ENCODE measurements around the gene ANKS1A. TPM values are rescaled to one million over a fixed set of nuclear protein-coding genes. Genes with fewer than 3 reads are reported as not detected.

The ANKS1A gene
- total RNA-seq, 1 experiment from 2014 or later = 14.4 TPM

DNA sequence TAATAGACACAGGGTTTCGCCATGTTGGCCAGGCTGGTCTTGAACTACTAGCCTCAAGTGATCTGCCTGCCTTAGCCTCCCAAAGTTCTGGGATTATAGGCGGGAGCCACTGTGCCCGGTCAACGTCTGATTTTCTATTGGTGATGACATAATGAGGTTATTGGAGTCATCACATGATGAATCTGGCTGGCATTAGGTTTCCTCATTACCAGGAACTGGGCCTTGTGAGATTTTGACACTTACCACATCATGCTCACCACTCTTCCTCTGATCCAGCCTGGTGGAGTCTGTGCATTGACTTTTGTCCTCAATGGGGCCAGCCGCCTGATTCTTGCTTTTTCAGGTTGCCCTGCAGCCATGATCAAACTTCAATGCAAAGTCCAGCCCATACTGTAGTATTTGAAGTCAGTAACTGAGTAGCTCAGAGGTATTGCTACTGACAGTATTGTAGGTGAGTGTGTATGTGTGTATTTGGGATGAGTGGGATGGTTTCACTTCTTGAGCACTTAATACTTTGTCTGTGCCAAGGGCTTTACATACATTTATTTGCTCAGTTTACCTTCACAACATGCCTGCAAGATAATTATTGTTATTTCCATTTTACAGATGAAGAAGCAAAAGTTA, 16.0 kb downstream of the ANKS1A start:
- intact Hi-C loops (cut with micrococcal nuclease; ENCODE audit: unreplicated experiment) = no loop called here
- Histone ChIP-seq H3K27me3 (ENCODE audit: control insufficient read depth, insufficient read depth, low read length) (no peaks in the 10 kb centered on the region), H3K9me3 (ENCODE audit: control insufficient read depth, insufficient read depth, low read depth, low read length) (no peaks in the 10 kb centered on the region), H3K27ac (ENCODE audit: low read length) (no peak overlapping the region), H3K4me1 (ENCODE audit: control insufficient read depth, insufficient read depth, low read length) (peaks cover 6% of the 10 kb centered on the region; the same call in 1 of the 2 replicates), H3K4me3 (ENCODE audit: low read depth in 2 of 2, low read length in 2 of 2) (no peak overlapping the region), H3K36me3 (ENCODE audit: control insufficient read depth, insufficient read depth, low read length) (no peaks in the 10 kb centered on the region)
- ATAC-seq = no peak
- in situ Hi-C loops (cut with HindIII; ENCODE audit: low pct_unique_long_range_greater_than_20kb, low sequenced_read_pairs) = no loop called here
- ChIA-PET CTCF (no interaction called here), POLR2A (no interaction called here)
- DNase-seq (ENCODE audit: low read depth, low spot score) = no peak
- BruUV-seq (replicated peaks) = no TSS peak
- TF ChIP-seq, protein P1, sequence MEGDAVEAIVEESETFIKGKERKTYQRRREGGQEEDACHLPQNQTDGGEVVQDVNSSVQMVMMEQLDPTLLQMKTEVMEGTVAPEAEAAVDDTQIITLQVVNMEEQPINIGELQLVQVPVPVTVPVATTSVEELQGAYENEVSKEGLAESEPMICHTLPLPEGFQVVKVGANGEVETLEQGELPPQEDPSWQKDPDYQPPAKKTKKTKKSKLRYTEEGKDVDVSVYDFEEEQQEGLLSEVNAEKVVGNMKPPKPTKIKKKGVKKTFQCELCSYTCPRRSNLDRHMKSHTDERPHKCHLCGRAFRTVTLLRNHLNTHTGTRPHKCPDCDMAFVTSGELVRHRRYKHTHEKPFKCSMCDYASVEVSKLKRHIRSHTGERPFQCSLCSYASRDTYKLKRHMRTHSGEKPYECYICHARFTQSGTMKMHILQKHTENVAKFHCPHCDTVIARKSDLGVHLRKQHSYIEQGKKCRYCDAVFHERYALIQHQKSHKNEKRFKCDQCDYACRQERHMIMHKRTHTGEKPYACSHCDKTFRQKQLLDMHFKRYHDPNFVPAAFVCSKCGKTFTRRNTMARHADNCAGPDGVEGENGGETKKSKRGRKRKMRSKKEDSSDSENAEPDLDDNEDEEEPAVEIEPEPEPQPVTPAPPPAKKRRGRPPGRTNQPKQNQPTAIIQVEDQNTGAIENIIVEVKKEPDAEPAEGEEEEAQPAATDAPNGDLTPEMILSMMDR (IDR thresholded peaks at IDR 0.05) = no peak
- TF ChIP-seq, protein P2, sequence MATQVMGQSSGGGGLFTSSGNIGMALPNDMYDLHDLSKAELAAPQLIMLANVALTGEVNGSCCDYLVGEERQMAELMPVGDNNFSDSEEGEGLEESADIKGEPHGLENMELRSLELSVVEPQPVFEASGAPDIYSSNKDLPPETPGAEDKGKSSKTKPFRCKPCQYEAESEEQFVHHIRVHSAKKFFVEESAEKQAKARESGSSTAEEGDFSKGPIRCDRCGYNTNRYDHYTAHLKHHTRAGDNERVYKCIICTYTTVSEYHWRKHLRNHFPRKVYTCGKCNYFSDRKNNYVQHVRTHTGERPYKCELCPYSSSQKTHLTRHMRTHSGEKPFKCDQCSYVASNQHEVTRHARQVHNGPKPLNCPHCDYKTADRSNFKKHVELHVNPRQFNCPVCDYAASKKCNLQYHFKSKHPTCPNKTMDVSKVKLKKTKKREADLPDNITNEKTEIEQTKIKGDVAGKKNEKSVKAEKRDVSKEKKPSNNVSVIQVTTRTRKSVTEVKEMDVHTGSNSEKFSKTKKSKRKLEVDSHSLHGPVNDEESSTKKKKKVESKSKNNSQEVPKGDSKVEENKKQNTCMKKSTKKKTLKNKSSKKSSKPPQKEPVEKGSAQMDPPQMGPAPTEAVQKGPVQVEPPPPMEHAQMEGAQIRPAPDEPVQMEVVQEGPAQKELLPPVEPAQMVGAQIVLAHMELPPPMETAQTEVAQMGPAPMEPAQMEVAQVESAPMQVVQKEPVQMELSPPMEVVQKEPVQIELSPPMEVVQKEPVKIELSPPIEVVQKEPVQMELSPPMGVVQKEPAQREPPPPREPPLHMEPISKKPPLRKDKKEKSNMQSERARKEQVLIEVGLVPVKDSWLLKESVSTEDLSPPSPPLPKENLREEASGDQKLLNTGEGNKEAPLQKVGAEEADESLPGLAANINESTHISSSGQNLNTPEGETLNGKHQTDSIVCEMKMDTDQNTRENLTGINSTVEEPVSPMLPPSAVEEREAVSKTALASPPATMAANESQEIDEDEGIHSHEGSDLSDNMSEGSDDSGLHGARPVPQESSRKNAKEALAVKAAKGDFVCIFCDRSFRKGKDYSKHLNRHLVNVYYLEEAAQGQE (IDR thresholded peaks at IDR 0.05; ENCODE audit: insufficient read depth in 1 of 2, low read depth in 2 of 2, low read length in 1 of 2) = no peak
- no peak for TF ChIP-seq POLR2AphosphoS5 (IDR thresholded peaks at IDR 0.05; ENCODE audit: low read depth, low read length)
- no peak for TF ChIP-seq SIN3A (IDR thresholded peaks at IDR 0.05; ENCODE audit: borderline replicate concordance, insufficient read depth, low read depth, low read length)
- no peak for TF ChIP-seq TCF7L2 (IDR thresholded peaks at IDR 0.05; ENCODE audit: low read depth, low read length)

DNA sequence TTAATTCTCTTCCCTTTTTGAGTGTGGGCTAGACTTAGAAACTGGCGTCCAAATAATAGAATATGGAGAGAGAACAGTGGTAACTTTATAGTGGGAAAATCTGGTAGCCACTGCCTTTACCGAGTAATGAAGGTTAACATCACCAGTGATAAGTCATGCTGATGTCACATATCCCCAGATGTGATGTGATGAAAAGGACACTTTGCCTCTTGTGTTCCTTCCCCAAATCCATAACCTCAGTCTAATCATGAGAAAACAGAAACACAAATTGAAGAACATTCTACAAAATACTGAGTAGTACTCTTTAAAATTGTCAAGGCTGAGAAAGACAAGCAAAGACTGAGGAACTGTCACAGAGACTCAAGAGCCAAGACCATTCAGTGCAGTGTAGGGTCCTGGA, 17.8 kb downstream of the ANKS1A start:
- H3K4me1 ChIP-seq (ENCODE audit: control insufficient read depth, insufficient read depth, low read length) = 0 out of 2 replicates have a peak, but pooled peaks cover 2% of the 10 kb centered on the region
- intact Hi-C loops (cut with micrococcal nuclease; ENCODE audit: unreplicated experiment) (no loop called here), in situ Hi-C loops (cut with HindIII; ENCODE audit: low pct_unique_long_range_greater_than_20kb, low sequenced_read_pairs) (no loop called here)
- no peaks in the 10 kb centered on the region for H3K36me3 ChIP-seq (ENCODE audit: control insufficient read depth, insufficient read depth, low read length)
- BruUV-seq (replicated peaks) = no TSS peak
- no peak overlapping the region for H3K27ac ChIP-seq (ENCODE audit: low read length)
- POLR2A ChIA-PET = no interaction called here
- CTCF ChIA-PET = no interaction called here
- no peak overlapping the region for H3K4me3 ChIP-seq (ENCODE audit: low read depth in 2 of 2, low read length in 2 of 2)
- ATAC-seq (no peak), DNase-seq (ENCODE audit: low read depth, low spot score) (no peak)
- TF ChIP-seq SIN3A (IDR thresholded peaks at IDR 0.05; ENCODE audit: borderline replicate concordance, insufficient read depth, low read depth, low read length) = no peak
- no peak for TF ChIP-seq TCF7L2 (IDR thresholded peaks at IDR 0.05; ENCODE audit: low read depth, low read length)
- TF ChIP-seq, protein P1 (IDR thresholded peaks at IDR 0.05) = no peak
- TF ChIP-seq, protein P2 (IDR thresholded peaks at IDR 0.05; ENCODE audit: insufficient read depth in 1 of 2, low read depth in 2 of 2, low read length in 1 of 2) = no peak
- no peak for TF ChIP-seq POLR2AphosphoS5 (IDR thresholded peaks at IDR 0.05; ENCODE audit: low read depth, low read length)
- H3K27me3 ChIP-seq (ENCODE audit: control insufficient read depth, insufficient read depth, low read length) = no peaks in the 10 kb centered on the region
- no peaks in the 10 kb centered on the region for H3K9me3 ChIP-seq (ENCODE audit: control insufficient read depth, insufficient read depth, low read depth, low read length)
